ENCODE results near the gene NMRK2.

DNA sequence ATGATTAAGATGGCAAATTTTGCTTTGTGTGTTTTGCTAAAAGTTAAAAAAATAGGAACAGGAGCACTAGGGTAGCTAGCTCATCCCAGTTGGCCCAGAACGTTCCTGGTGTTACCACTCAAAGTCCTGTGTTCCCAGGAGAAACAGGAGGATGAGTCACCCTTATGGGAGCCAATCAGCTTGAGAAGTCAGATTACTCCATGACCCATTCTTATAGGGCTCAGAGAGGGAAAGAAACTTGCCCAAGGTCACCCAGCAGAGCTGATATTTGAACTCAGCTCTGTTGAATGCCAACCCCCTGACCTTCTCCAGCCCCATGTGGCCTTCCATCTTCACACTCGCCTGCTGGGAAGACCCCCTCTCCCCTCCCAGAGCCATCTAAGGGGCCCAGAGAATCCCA lies 13.0 kb downstream of the NMRK2 start:
- TF ChIP-seq ZNF274 (CRISPR knock-in tag; IDR thresholded peaks at IDR 0.05): no peak
- no peak for TF ChIP-seq MED1 (CRISPR knock-in tag; IDR thresholded peaks at IDR 0.05)
- no peak for TF ChIP-seq POLR2AphosphoS5 (IDR thresholded peaks at IDR 0.05; ENCODE audit: low read depth, low read length)
- TF ChIP-seq, protein P1, sequence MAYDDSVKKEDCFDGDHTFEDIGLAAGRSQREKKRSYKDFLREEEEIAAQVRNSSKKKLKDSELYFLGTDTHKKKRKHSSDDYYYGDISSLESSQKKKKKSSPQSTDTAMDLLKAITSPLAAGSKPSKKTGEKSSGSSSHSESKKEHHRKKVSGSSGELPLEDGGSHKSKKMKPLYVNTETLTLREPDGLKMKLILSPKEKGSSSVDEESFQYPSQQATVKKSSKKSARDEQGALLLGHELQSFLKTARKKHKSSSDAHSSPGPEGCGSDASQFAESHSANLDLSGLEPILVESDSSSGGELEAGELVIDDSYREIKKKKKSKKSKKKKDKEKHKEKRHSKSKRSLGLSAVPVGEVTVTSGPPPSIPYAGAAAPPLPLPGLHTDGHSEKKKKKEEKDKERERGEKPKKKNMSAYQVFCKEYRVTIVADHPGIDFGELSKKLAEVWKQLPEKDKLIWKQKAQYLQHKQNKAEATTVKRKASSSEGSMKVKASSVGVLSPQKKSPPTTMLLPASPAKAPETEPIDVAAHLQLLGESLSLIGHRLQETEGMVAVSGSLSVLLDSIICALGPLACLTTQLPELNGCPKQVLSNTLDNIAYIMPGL (CRISPR knock-in tag; IDR thresholded peaks at IDR 0.05; ENCODE audit: borderline replicate concordance in 1 of 2, low read depth in 1 of 2): no peak
- no peak for TF ChIP-seq NFATC3 (CRISPR knock-in tag; IDR thresholded peaks at IDR 0.05)
- TF ChIP-seq, protein P2, sequence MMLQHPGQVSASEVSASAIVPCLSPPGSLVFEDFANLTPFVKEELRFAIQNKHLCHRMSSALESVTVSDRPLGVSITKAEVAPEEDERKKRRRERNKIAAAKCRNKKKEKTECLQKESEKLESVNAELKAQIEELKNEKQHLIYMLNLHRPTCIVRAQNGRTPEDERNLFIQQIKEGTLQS (CRISPR knock-in tag; IDR thresholded peaks at IDR 0.05): no peak
- TF ChIP-seq, protein P3, sequence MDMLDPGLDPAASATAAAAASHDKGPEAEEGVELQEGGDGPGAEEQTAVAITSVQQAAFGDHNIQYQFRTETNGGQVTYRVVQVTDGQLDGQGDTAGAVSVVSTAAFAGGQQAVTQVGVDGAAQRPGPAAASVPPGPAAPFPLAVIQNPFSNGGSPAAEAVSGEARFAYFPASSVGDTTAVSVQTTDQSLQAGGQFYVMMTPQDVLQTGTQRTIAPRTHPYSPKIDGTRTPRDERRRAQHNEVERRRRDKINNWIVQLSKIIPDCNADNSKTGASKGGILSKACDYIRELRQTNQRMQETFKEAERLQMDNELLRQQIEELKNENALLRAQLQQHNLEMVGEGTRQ (IDR thresholded peaks at IDR 0.05; ENCODE audit: low read depth, low read length): no peak
- TF ChIP-seq, protein P3 (CRISPR knock-in tag; IDR thresholded peaks at IDR 0.05; ENCODE audit: borderline replicate concordance): no peak
- TF ChIP-seq CEBPG (CRISPR knock-in tag; IDR thresholded peaks at IDR 0.05): no peak
- TF ChIP-seq, protein P4, sequence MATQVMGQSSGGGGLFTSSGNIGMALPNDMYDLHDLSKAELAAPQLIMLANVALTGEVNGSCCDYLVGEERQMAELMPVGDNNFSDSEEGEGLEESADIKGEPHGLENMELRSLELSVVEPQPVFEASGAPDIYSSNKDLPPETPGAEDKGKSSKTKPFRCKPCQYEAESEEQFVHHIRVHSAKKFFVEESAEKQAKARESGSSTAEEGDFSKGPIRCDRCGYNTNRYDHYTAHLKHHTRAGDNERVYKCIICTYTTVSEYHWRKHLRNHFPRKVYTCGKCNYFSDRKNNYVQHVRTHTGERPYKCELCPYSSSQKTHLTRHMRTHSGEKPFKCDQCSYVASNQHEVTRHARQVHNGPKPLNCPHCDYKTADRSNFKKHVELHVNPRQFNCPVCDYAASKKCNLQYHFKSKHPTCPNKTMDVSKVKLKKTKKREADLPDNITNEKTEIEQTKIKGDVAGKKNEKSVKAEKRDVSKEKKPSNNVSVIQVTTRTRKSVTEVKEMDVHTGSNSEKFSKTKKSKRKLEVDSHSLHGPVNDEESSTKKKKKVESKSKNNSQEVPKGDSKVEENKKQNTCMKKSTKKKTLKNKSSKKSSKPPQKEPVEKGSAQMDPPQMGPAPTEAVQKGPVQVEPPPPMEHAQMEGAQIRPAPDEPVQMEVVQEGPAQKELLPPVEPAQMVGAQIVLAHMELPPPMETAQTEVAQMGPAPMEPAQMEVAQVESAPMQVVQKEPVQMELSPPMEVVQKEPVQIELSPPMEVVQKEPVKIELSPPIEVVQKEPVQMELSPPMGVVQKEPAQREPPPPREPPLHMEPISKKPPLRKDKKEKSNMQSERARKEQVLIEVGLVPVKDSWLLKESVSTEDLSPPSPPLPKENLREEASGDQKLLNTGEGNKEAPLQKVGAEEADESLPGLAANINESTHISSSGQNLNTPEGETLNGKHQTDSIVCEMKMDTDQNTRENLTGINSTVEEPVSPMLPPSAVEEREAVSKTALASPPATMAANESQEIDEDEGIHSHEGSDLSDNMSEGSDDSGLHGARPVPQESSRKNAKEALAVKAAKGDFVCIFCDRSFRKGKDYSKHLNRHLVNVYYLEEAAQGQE (IDR thresholded peaks at IDR 0.05; ENCODE audit: borderline replicate concordance in 1 of 2, low read depth in 1 of 2, low read length in 2 of 2): no peak
- no peak for TF ChIP-seq ASH2L (IDR thresholded peaks at IDR 0.05; ENCODE audit: insufficient read length, low read depth, low read length)
- TF ChIP-seq EZH2 (conservative IDR thresholded peaks at IDR 0.05; ENCODE audit: low read depth, low read length): no peak
- TF ChIP-seq ZFYVE20 (CRISPR knock-in tag; IDR thresholded peaks at IDR 0.05; ENCODE audit: borderline replicate concordance, low read depth): no peak
- TF ChIP-seq LCORL (IDR thresholded peaks at IDR 0.05): no peak
- no peak for TF ChIP-seq LCORL (CRISPR knock-in tag; IDR thresholded peaks at IDR 0.05)
